HCT116 (cell line): ENCODE data around the gene IL6ST. TPM values are rescaled to one million over a fixed set of nuclear protein-coding genes. Genes with fewer than 3 reads are reported as not detected.
A peak's percentile ranks its signal among the peaks of the same experiment; 100 is the strongest.

Experiments used
- ATAC-seq: fragments of 200-7000 bp; cut with Tn5 transposase; 2 replicates; pipeline ENCODE4 v1.9.1; 2020; ENCODE audit warnings: mild to moderate bottlenecking, moderate library complexity
- BruUV-seq: library from RNA; stranded (reverse); fragments of 400-500 nt; replicated peaks from 2 replicates; lab custom pipeline; 2021; lab: Mats Ljungman, UMichigan
- CTCF ChIA-PET: fragments of 300-600 bp; sonication (Branson Sonifier 250); formaldehyde crosslinking; loops from one replicate; lab custom pipeline; 2021; ENCODE audit warnings: antibody characterized with exemption; lab: Charles Lee
- POLR2A ChIA-PET: fragments of 300-600, 350-600 bp; sonication (Branson Sonifier 250); formaldehyde crosslinking; loops from one replicate; lab custom pipeline; 2021; ENCODE audit warnings: antibody characterized with exemption; lab: Charles Lee
- RAD21 ChIA-PET, 2 experiments: fragments of 300-600 bp; sonication (Branson Sonifier 250); formaldehyde crosslinking; loops; one replicate each; lab custom pipeline; 2023; ENCODE audit warnings: low total read pairs in 2 of 2; ENCODE audit not compliant: uncharacterized antibody in 2 of 2, unreplicated experiment in 2 of 2, low non-redundant PET in 1 of 2; lab: Charles Lee
- DNase-seq: peaks from one replicate; pipeline ENCODE4 v3.0.0-alpha.2; 2010; ENCODE audit warnings: low read depth, low spot score
- H2AFZ ChIP-seq: fragments of 200-600 bp; shearing (Covaris generic), sonication (generic); 2 replicates; pipeline ENCODE4 v1.6.1; 2017; ENCODE audit warnings: low read depth, mixed run types, mixed read lengths, antibody characterized with exemption, low read length; ENCODE audit not compliant: poor library complexity, severe bottlenecking
- H3K27ac ChIP-seq: 2 replicates; pipeline ENCODE4 v1.5.1; 2012; ENCODE audit warnings: low read depth, low read length
- H3K27me3 ChIP-seq: fragments of 200-600 bp; sonication (generic); 2 replicates; pipeline ENCODE4 v1.6.1; 2016; ENCODE audit warnings: mixed run types, low read length, mixed read lengths; ENCODE audit not compliant: insufficient read depth
- H3K36me3 ChIP-seq, 2 experiments: fragments of 200-500 bp in 1 of 2; fragments of 200-600 bp in 1 of 2; sonication (Bioruptor generic) in 1 of 2; sonication (generic) in 1 of 2; 2 replicates each; pipeline versions ENCODE4 v1.5.1 to v1.6.1; 2014 to 2016; ENCODE audit warnings: low read length in 2 of 2, inconsistent platforms in 1 of 2, mixed read lengths in 1 of 2, mixed run types in 1 of 2; ENCODE audit not compliant: insufficient read depth in 2 of 2, control insufficient read depth in 1 of 2
- H3K4me1 ChIP-seq, 2 experiments: fragments of 200-600 bp in 1 of 2; sonication (generic) in 1 of 2; 2 replicates each; pipeline versions ENCODE4 v1.5.1 to v1.6.1; 2012 to 2017; ENCODE audit warnings: low read length in 2 of 2, inconsistent platforms in 1 of 2, mild to moderate bottlenecking in 1 of 2, mixed read lengths in 1 of 2, mixed run types in 1 of 2, moderate library complexity in 1 of 2; ENCODE audit not compliant: insufficient read depth in 2 of 2, control insufficient read depth in 1 of 2
- H3K4me2 ChIP-seq: fragments of 200-600 bp; sonication (generic); 2 replicates; pipeline ENCODE4 v1.6.1; 2017; ENCODE audit warnings: mixed run types, low read length, mixed read lengths
- H3K4me3 ChIP-seq, 2 experiments: fragments of 200-600 bp in 1 of 2; sonication (generic) in 1 of 2; replicated peaks in 1 of 2; 2 replicates each; pipeline ENCODE4 v1.5.1; 2011 to 2016; ENCODE audit warnings: low read length in 2 of 2, control low read depth in 1 of 2, low read depth in 1 of 2, mild to moderate bottlenecking in 1 of 2, mixed read lengths in 1 of 2, mixed run types in 1 of 2
- H3K79me2 ChIP-seq: fragments of 200-600 bp; sonication (generic); 2 replicates; pipeline ENCODE4 v1.6.1; 2017; ENCODE audit warnings: mild to moderate bottlenecking, mixed run types, low read length, moderate library complexity, mixed read lengths; ENCODE audit not compliant: insufficient read depth
- H3K9ac ChIP-seq: fragments of 200-600 bp; sonication (generic); 2 replicates; pipeline ENCODE4 v1.6.1; 2016; ENCODE audit warnings: low read length, mixed read lengths
- H3K9me2 ChIP-seq: fragments of 200-600 bp; sonication (generic), shearing (Covaris generic); 2 replicates; pipeline ENCODE4 v1.6.1; 2017; ENCODE audit warnings: mixed run types, mild to moderate bottlenecking, moderate library complexity; ENCODE audit not compliant: insufficient read depth
- H3K9me3 ChIP-seq, 2 experiments: fragments of 200-500 bp in 1 of 2; fragments of 200-600 bp in 1 of 2; sonication (Bioruptor generic) in 1 of 2; sonication (generic) in 1 of 2; 2 replicates each; pipeline ENCODE4 v1.6.1; 2014 to 2017; ENCODE audit warnings: low read length in 2 of 2, mixed read lengths in 2 of 2, inconsistent platforms in 1 of 2, low read depth in 1 of 2, mild to moderate bottlenecking in 1 of 2, mixed run types in 1 of 2, moderate library complexity in 1 of 2; ENCODE audit not compliant: control insufficient read depth in 1 of 2, insufficient read depth in 1 of 2
- H4K20me1 ChIP-seq: fragments of 200-600 bp; sonication (generic), shearing (Covaris generic); 2 replicates; pipeline ENCODE4 v1.6.1; 2017; ENCODE audit warnings: mixed run types, mild to moderate bottlenecking, moderate library complexity; ENCODE audit not compliant: insufficient read depth
- CEBPB ChIP-seq: IDR thresholded peaks from 2 replicates; pipeline ENCODE4 v1.6.1; 2012; ENCODE audit warnings: low read depth
- CTCF ChIP-seq, 3 experiments: fragments of 200-600 bp in 1 of 3; sonication (generic) in 1 of 3; IDR thresholded peaks in 2 of 3; conservative IDR thresholded peaks in 1 of 3; 2 replicates each; pipeline ENCODE4 v1.5.1; 2012 to 2017; ENCODE audit warnings: low read depth in 2 of 3, low read length in 2 of 3, antibody characterized with exemption in 1 of 3, borderline replicate concordance in 1 of 3, control low read depth in 1 of 3, mild to moderate bottlenecking in 1 of 3, mixed read lengths in 1 of 3, mixed run types in 1 of 3, moderate library complexity in 1 of 3; ENCODE audit not compliant: insufficient read depth in 1 of 3
- EZH2phosphoT487 ChIP-seq: fragments of 200-600 bp; IDR thresholded peaks from 2 replicates; pipeline ENCODE4 v1.6.1; 2018; ENCODE audit warnings: antibody characterized with exemption, borderline replicate concordance
- POLR2A ChIP-seq: IDR thresholded peaks from 2 replicates; pipeline ENCODE4 v1.7.0; 2011; ENCODE audit warnings: borderline replicate concordance; ENCODE audit not compliant: insufficient read depth, insufficient read length; ENCODE audit errors: extremely low read depth
- POLR2AphosphoS5 ChIP-seq: IDR thresholded peaks from 2 replicates; pipeline ENCODE4 v1.6.1; 2011; ENCODE audit warnings: mild to moderate bottlenecking, low read depth, low read length, moderate library complexity
- RAD21 ChIP-seq: IDR thresholded peaks from 2 replicates; pipeline ENCODE4 v1.6.1; 2012; ENCODE audit warnings: low read depth, mild to moderate bottlenecking
- SIN3A ChIP-seq: IDR thresholded peaks from 2 replicates; pipeline ENCODE4 v1.6.1; 2012; ENCODE audit warnings: low read depth
- SP1 ChIP-seq: IDR thresholded peaks from 2 replicates; pipeline ENCODE4 v1.6.1; 2012; ENCODE audit warnings: low read depth
- TCF7L2 ChIP-seq: IDR thresholded peaks from 2 replicates; pipeline ENCODE4 v1.7.0; 2011; ENCODE audit warnings: borderline replicate concordance, inconsistent platforms; ENCODE audit not compliant: insufficient read depth, insufficient read length; ENCODE audit errors: extremely low read depth
- YY1 ChIP-seq: IDR thresholded peaks from 2 replicates; pipeline ENCODE4 v1.6.1; 2011; ENCODE audit warnings: low read length, low read depth, moderate library complexity, mild to moderate bottlenecking; ENCODE audit not compliant: insufficient replicate concordance; ENCODE audit errors: extremely low read depth
- intact Hi-C: fragments of 100-400 bp; cut with micrococcal nuclease; formaldehyde crosslinking; loops from 2 replicates; pipeline ENCODE4 v1.10.0; 2022
- total RNA-seq: library from RNA; stranded (reverse); gene quantifications from one replicate; pipeline ENCODE4 v1.2.1, GENCODE V29; 2021; ENCODE audit not compliant: unreplicated experiment
- TF ChIP-seq, protein P1 (sequence below): IDR thresholded peaks from 2 replicates; pipeline ENCODE4 v1.6.1; 2012; ENCODE audit warnings: low read depth

Gene IL6ST
- total RNA-seq, 1 experiment from 2014 or later, result 26.5 TPM

GRCh38 chr5:56003679-56004078 lies 8.9 kb upstream of the IL6ST start:
- intact Hi-C loops, result no loop called here
- DNase-seq, result no peak
- ChIA-PET RAD21 (no interaction called here), POLR2A (no interaction called here), CTCF (interaction anchor here (0.7 kb wide), 1 partner anchor 12 kb away, joined by 3 read pairs; no protein-coding TSS in a partner anchor)
- Histone ChIP-seq H3K4me2 (no peak overlapping the region), H3K4me3 (no peak overlapping the region), H3K4me1 (peaks cover 0 to 7% of the 10 kb centered on the region in 2 experiments; a peak in 2 of 4 replicates), H3K27me3 (no peaks in the 10 kb centered on the region), H3K79me2 (no peaks in the 10 kb centered on the region), H3K9ac (no peak overlapping the region), H3K27ac (no peak overlapping the region), H3K36me3 (no peaks in the 10 kb centered on the region), H3K9me3 (no peaks in the 10 kb centered on the region), H2AFZ (no peak overlapping the region), H3K9me2 (no peaks in the 10 kb centered on the region), H4K20me1 (no peaks in the 10 kb centered on the region)
- no peak for TF ChIP-seq SP1
- no peak for TF ChIP-seq RAD21
- TF ChIP-seq CTCF (IDR thresholded peaks at IDR 0.05 in 2 of 3, conservative IDR thresholded peaks at IDR 0.05 in 1 of 3; ENCODE audit: borderline replicate concordance in 1 of 3, insufficient read depth in 1 of 3, low read depth in 2 of 3, low read length in 2 of 3), result no peak
- no peak for TF ChIP-seq YY1
- no peak for TF ChIP-seq CEBPB
- no peak for ATAC-seq
- no TSS peak for BruUV-seq

- Histone ChIP-seq H3K9ac (no peak overlapping the region), H3K4me2 (0 out of 2 replicates have a peak overlapping the region, but pooled peaks have one; percentile 11), H3K27ac (no peak overlapping the region), H3K9me3 (no peaks in the 10 kb centered on the region), H3K79me2 (no peaks in the 10 kb centered on the region), H3K4me1 (peaks cover 0 to 7% of the 10 kb centered on the region in 2 experiments; a peak in 2 of 4 replicates), H2AFZ (peak overlapping the region; percentile 13), H3K36me3 (no peaks in the 10 kb centered on the region), H3K27me3 (no peaks in the 10 kb centered on the region), H3K9me2 (no peaks in the 10 kb centered on the region), H4K20me1 (no peaks in the 10 kb centered on the region), H3K4me3 (no peak overlapping the region)
- CTCF ChIA-PET, result interaction anchor here (0.7 kb wide), 1 partner anchor 12 kb away, joined by 3 read pairs; no protein-coding TSS in a partner anchor
- no peak; the same call in 1 of the 2 replicates for ATAC-seq
- BruUV-seq, result no TSS peak
- POLR2A ChIA-PET, result no interaction called here
- RAD21 ChIA-PET, result no interaction called here
- DNase-seq, result peak; percentile 15
- intact Hi-C loops, result no loop called here
- no peak for TF ChIP-seq POLR2A
- TF ChIP-seq, protein P1, sequence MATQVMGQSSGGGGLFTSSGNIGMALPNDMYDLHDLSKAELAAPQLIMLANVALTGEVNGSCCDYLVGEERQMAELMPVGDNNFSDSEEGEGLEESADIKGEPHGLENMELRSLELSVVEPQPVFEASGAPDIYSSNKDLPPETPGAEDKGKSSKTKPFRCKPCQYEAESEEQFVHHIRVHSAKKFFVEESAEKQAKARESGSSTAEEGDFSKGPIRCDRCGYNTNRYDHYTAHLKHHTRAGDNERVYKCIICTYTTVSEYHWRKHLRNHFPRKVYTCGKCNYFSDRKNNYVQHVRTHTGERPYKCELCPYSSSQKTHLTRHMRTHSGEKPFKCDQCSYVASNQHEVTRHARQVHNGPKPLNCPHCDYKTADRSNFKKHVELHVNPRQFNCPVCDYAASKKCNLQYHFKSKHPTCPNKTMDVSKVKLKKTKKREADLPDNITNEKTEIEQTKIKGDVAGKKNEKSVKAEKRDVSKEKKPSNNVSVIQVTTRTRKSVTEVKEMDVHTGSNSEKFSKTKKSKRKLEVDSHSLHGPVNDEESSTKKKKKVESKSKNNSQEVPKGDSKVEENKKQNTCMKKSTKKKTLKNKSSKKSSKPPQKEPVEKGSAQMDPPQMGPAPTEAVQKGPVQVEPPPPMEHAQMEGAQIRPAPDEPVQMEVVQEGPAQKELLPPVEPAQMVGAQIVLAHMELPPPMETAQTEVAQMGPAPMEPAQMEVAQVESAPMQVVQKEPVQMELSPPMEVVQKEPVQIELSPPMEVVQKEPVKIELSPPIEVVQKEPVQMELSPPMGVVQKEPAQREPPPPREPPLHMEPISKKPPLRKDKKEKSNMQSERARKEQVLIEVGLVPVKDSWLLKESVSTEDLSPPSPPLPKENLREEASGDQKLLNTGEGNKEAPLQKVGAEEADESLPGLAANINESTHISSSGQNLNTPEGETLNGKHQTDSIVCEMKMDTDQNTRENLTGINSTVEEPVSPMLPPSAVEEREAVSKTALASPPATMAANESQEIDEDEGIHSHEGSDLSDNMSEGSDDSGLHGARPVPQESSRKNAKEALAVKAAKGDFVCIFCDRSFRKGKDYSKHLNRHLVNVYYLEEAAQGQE, result no peak
- no peak for TF ChIP-seq RAD21
- no peak for TF ChIP-seq YY1
- no peak for TF ChIP-seq EZH2phosphoT487
- TF ChIP-seq SIN3A, result no peak
- no peak for TF ChIP-seq POLR2AphosphoS5
- no peak for TF ChIP-seq TCF7L2
- TF ChIP-seq CTCF (IDR thresholded peaks at IDR 0.05 in 2 of 3, conservative IDR thresholded peaks at IDR 0.05 in 1 of 3; ENCODE audit: borderline replicate concordance in 1 of 3, insufficient read depth in 1 of 3, low read depth in 2 of 3, low read length in 2 of 3), result no peak
Measured at GRCh38 chr5:56003179-56003578, 8.4 kb upstream of the IL6ST start.
